Cardiac muscle cell (in vitro differentiated cells and primary cell): ENCODE results near the gene EPN3. TPM values are rescaled to one million over a fixed set of nuclear protein-coding genes. Genes with fewer than 3 reads are reported as not detected.
A peak's percentile ranks its signal among the peaks of the same experiment; 100 is the strongest.

Experiments
- DNase-seq, 2 donors: peaks; one replicate each; pipeline versions ENCODE4 v3.0.0 to v3.0.0-alpha.2; 2010 to 2017; ENCODE audit warnings: low read depth in 1 of 2, low spot score in 1 of 2
- H3K27ac ChIP-seq: fragments of 200-600 bp; sonication (generic); 2 replicates; pipeline ENCODE4 v1.5.1; 2016
- H3K27me3 ChIP-seq: fragments of 200-600 bp; sonication (generic); 2 replicates; pipeline ENCODE4 v1.6.0; 2016; ENCODE audit warnings: control low read depth
- H3K36me3 ChIP-seq: fragments of 200-600 bp; sonication (generic); 2 replicates; pipeline ENCODE4 v1.5.1; 2016; ENCODE audit warnings: control low read depth
- H3K4me1 ChIP-seq: fragments of 200-600 bp; sonication (generic); 2 replicates; pipeline ENCODE4 v1.8.1; 2017; ENCODE audit warnings: low read depth, mild to moderate bottlenecking, mixed run types
- H3K4me3 ChIP-seq: fragments of 200-600 bp; sonication (generic); 2 replicates; pipeline ENCODE4 v1.5.1; 2016; ENCODE audit warnings: mild to moderate bottlenecking
- H3K9me3 ChIP-seq: fragments of 200-600 bp; sonication (generic); 2 replicates; pipeline ENCODE4 v1.5.1; 2017; ENCODE audit warnings: low read depth, mild to moderate bottlenecking, control low read depth
- CTCF ChIP-seq: IDR thresholded peaks from 2 replicates; pipeline ENCODE4 v1.5.1; 2012; ENCODE audit warnings: low read depth, mild to moderate bottlenecking, low read length
- polyA plus RNA-seq: library from polyadenylated mRNA; unstranded; fragments of >200 nt; fragmentation: Nextera tagmentation; extraction: Ambion mirVana; gene quantifications from 2 replicates; pipeline ENCODE4 v1.2.1, GENCODE V29; 2016
- total RNA-seq: library from RNA; depleted of rRNA; stranded (reverse); fragments of >200 nt; gene quantifications from 2 replicates; pipeline ENCODE4 v1.2.3, GENCODE V29; 2016

Gene EPN3
- total and polyA plus RNA-seq, 2 experiments from 2014 or later, result 1.9 to 3.1 TPM

- Histone ChIP-seq H3K4me3 (no peak overlapping the region), H3K27ac (peak overlapping the region; percentile 88), H3K27me3 (no peaks in the 10 kb centered on the region), H3K9me3 (no peaks in the 10 kb centered on the region), H3K4me1 (peaks cover 92% of the 10 kb centered on the region), H3K36me3 (no peaks in the 10 kb centered on the region)
- TF ChIP-seq CTCF, result no peak
- peak in 1 of 2 donors; percentile 55 for DNase-seq
Measured at GRCh38 chr17:50584116-50584515, 51.6 kb downstream of the EPN3 start.

GRCh38 chr17:50584749-50585148, 52.2 kb downstream of the EPN3 start:
- Histone ChIP-seq H3K4me1 (peaks cover 92% of the 10 kb centered on the region), H3K4me3 (no peak overlapping the region), H3K27ac (peak overlapping the region; percentile 88), H3K27me3 (no peaks in the 10 kb centered on the region), H3K9me3 (no peaks in the 10 kb centered on the region), H3K36me3 (no peaks in the 10 kb centered on the region)
- DNase-seq, result no peak
- TF ChIP-seq CTCF, result no peak

GRCh38 chr17:50585346-50585745, 52.8 kb downstream of the EPN3 start:
- H3K4me1 ChIP-seq, result peaks cover 92% of the 10 kb centered on the region
- H3K9me3 ChIP-seq, result no peaks in the 10 kb centered on the region
- H3K27ac ChIP-seq, result peak overlapping the region; percentile 88

GRCh38 chr17:50585891-50586290, 53.4 kb downstream of the EPN3 start:
- Histone ChIP-seq H3K36me3 (no peaks in the 10 kb centered on the region), H3K27ac (peak overlapping the region; percentile 88), H3K9me3 (no peaks in the 10 kb centered on the region), H3K27me3 (no peaks in the 10 kb centered on the region), H3K4me1 (peaks cover 90% of the 10 kb centered on the region), H3K4me3 (no peak overlapping the region)
- DNase-seq, result no peak
- no peak for TF ChIP-seq CTCF

More at GRCh38 chr17:50585346-50585745, 52.8 kb downstream of the EPN3 start:
- Histone ChIP-seq H3K36me3 (no peaks in the 10 kb centered on the region), H3K27me3 (no peaks in the 10 kb centered on the region), H3K4me3 (no peak overlapping the region)
- no peak for DNase-seq
- TF ChIP-seq CTCF, result no peak

- DNase-seq, result no peak
- Histone ChIP-seq H3K27ac (peak overlapping the region; percentile 88), H3K4me3 (no peak overlapping the region), H3K27me3 (no peaks in the 10 kb centered on the region), H3K9me3 (no peaks in the 10 kb centered on the region), H3K36me3 (no peaks in the 10 kb centered on the region), H3K4me1 (peaks cover 87% of the 10 kb centered on the region)
- TF ChIP-seq CTCF, result no peak
Measured at GRCh38 chr17:50586421-50587247, 54.1 kb downstream of the EPN3 start.
